ENCODE results near the gene TNFSF13B.

TNFSF13B gene

GRCh38 chr13:108269601-108270328 lies at the start of gene TNFSF13B:
Gene TNFSF13B (plus strand): TSS chr13:108269718. CDS start chr13:108269896, 178 bp downstream.
- H3K27me3 ChIP-seq (ENCODE audit: control insufficient read depth, low read length), result no peaks in the 10 kb centered on the region
- H3K4me3 ChIP-seq (ENCODE audit: low read length), result peak within 1 kb of the TSS; percentile 43
- H3K4me2 ChIP-seq (ENCODE audit: low read length), result peak within 1 kb of the TSS; percentile 56
- H3K79me2 ChIP-seq (ENCODE audit: control insufficient read depth, low read length), result no peaks in the 10 kb centered on the region
- no peak for TF ChIP-seq CTCF (IDR thresholded peaks at IDR 0.05; ENCODE audit: low read depth, low read length, poor library complexity, severe bottlenecking)
- TF ChIP-seq EZH2phosphoT487 (IDR thresholded peaks at IDR 0.05; ENCODE audit: borderline replicate concordance, low read length), result no peak
- no peaks in the 10 kb centered on the region for H4K20me1 ChIP-seq (ENCODE audit: control insufficient read depth, insufficient read depth, low read depth, low read length)
- no peaks in the 10 kb centered on the region for H3K9me3 ChIP-seq (ENCODE audit: control insufficient read depth, insufficient read depth, low read length)
- H3F3A ChIP-seq (ENCODE audit: control insufficient read depth, insufficient read depth), result no peaks in the 10 kb centered on the region
- peaks cover 21% of the 10 kb centered on the region for H3K4me1 ChIP-seq (ENCODE audit: control insufficient read depth, low read length)
- no peak within 1 kb of the TSS for H3K27ac ChIP-seq (ENCODE audit: low read depth, low read length)
- no peaks in the 10 kb centered on the region for H3K36me3 ChIP-seq (ENCODE audit: control insufficient read depth, low read length)
- H3K9me2 ChIP-seq (replicated peaks; ENCODE audit: control insufficient read depth, low read length), result no peaks in the 10 kb centered on the region

GRCh38 chr13:108220041-108220440 lies 49.5 kb upstream of the TNFSF13B start:
- TF ChIP-seq CTCF (IDR thresholded peaks at IDR 0.05; ENCODE audit: low read depth, low read length, poor library complexity, severe bottlenecking) (peak; percentile 28), EZH2phosphoT487 (IDR thresholded peaks at IDR 0.05; ENCODE audit: borderline replicate concordance, low read length) (no peak)
- H3K9me2 ChIP-seq (replicated peaks; ENCODE audit: control insufficient read depth, low read length), result no peaks in the 10 kb centered on the region
- H3K9me3 ChIP-seq (ENCODE audit: control insufficient read depth, insufficient read depth, low read length), result no peaks in the 10 kb centered on the region
- H3K27me3 ChIP-seq (ENCODE audit: control insufficient read depth, low read length), result no peaks in the 10 kb centered on the region
- H3K27ac ChIP-seq (ENCODE audit: low read depth, low read length), result no peak overlapping the region
- H3K4me1 ChIP-seq (ENCODE audit: control insufficient read depth, low read length), result peaks cover 36% of the 10 kb centered on the region
- H3K79me2 ChIP-seq (ENCODE audit: control insufficient read depth, low read length), result peaks cover 86% of the 10 kb centered on the region
- H3F3A ChIP-seq (ENCODE audit: control insufficient read depth, insufficient read depth), result peaks cover 10% of the 10 kb centered on the region
- H4K20me1 ChIP-seq (ENCODE audit: control insufficient read depth, insufficient read depth, low read depth, low read length), result peaks cover 12% of the 10 kb centered on the region
- peaks cover 7% of the 10 kb centered on the region for H3K36me3 ChIP-seq (ENCODE audit: control insufficient read depth, low read length)
- H3K4me3 ChIP-seq (ENCODE audit: low read length), result peak overlapping the region; percentile 97; the same call in 1 of the 2 replicates
- peak overlapping the region; percentile 91 for H3K4me2 ChIP-seq (ENCODE audit: low read length)

GRCh38 chr13:108223687-108224503 lies 45.6 kb upstream of the TNFSF13B start:
- Histone ChIP-seq H4K20me1 (ENCODE audit: control insufficient read depth, insufficient read depth, low read depth, low read length) (peaks cover 25% of the 10 kb centered on the region), H3K4me2 (ENCODE audit: low read length) (no peak overlapping the region), H3K27ac (ENCODE audit: low read depth, low read length) (no peak overlapping the region), H3K27me3 (ENCODE audit: control insufficient read depth, low read length) (no peaks in the 10 kb centered on the region), H3K36me3 (ENCODE audit: control insufficient read depth, low read length) (peaks cover 5% of the 10 kb centered on the region), H3K4me1 (ENCODE audit: control insufficient read depth, low read length) (peaks cover 23% of the 10 kb centered on the region), H3F3A (ENCODE audit: control insufficient read depth, insufficient read depth) (no peaks in the 10 kb centered on the region), H3K79me2 (ENCODE audit: control insufficient read depth, low read length) (peaks cover 84% of the 10 kb centered on the region), H3K9me3 (ENCODE audit: control insufficient read depth, insufficient read depth, low read length) (no peaks in the 10 kb centered on the region), H3K4me3 (ENCODE audit: low read length) (no peak overlapping the region), H3K9me2 (replicated peaks; ENCODE audit: control insufficient read depth, low read length) (no peaks in the 10 kb centered on the region)
- no peak for TF ChIP-seq CTCF (IDR thresholded peaks at IDR 0.05; ENCODE audit: low read depth, low read length, poor library complexity, severe bottlenecking)
- TF ChIP-seq EZH2phosphoT487 (IDR thresholded peaks at IDR 0.05; ENCODE audit: borderline replicate concordance, low read length), result no peak
